HG03439 (cell line): ENCODE results near the gene BRCA2.
A peak's percentile ranks its signal among the peaks of the same experiment; 100 is the strongest.

ENCODE experiments used
- ATAC-seq: cut with Tn5 transposase; IDR thresholded peaks from one replicate; pipeline ENCODE4 v1.9.1; 2021; ENCODE audit warnings: mild to moderate bottlenecking, moderate library complexity; ENCODE audit not compliant: unreplicated experiment

BRCA2 gene

DNA sequence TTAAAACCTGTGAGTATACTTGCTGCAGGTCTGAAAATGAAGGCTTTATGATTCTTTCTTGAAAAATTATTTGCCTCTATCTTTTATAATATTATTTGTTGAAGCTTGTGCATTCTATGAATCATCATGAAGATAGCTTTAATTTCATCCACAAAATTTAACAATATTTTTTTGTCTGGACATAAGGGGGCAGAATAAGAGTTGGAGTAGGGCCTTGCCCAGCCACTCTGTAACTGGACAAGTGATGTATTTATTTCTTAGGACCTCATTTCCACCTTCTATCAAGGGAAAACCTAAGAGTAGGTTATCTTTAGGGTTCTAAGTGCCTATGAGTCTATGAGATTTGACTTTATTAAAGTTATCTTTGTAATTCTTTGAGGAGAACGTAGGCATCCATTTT lies 62.7 kb downstream of the BRCA2 start:
- no peak for ATAC-seq

DNA sequence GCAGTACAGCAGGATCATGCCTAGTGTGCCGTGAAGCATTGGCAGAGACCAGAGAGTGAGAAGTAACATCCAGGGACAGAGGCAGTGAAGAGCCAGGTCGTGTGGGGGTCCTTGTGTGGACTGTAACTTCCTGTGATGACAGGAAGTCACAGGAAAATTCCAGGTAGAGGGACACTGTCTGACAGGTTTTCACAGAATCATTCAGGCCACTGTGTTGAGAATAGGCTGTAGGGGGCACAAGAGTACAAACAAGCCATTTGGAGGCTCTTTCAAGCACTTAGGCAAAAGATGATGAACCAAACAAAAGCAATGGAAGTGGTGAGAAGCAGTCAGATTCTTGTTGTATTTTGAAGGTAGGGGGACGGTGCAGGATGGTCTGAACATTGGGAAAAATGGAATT lies 66.2 kb downstream of the BRCA2 start:
- no peak for ATAC-seq

DNA sequence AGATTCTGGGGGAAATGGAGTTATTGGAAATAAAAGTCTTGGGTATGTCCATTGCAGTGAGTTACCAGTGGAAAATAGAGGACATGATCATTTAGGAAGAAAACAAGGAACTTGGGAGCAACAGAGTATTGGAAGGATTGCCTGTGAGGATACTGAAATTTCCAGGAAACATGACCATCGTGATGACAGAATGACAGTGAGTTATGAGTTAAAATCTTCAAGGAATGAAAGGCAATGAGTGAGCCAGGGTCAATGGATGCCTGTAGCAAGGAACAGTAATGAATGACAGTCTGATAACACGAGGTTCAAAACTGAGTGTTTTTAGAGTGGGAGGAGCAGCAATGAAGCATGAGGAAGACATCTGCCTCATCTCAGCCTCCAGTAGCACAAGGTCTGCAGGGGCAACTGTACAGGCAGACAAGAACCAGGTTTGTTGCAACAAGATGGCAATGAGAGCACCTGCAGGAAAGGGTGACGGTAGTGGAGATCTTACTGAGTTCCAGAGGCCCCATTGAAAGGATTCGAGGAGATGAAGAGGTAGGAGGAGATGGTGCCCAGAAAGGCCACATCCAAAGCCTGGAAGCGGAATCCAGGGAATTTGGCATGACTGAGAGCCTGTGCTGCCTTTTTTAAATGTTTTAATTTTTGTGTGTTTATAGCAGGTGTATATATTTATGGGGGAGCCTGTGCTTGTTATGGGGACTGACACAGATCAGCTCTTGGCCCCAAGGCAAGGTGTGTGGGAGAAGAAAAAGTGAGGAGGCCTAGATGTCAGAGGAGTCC lies 68.7 kb downstream of the BRCA2 start:
- ATAC-seq = no peak

GRCh38 chr13:32384702-32385101 lies 69.4 kb downstream of the BRCA2 start:
- no peak for ATAC-seq

- no peak for ATAC-seq
Measured at GRCh38 chr13:32385410-32385809, 70.1 kb downstream of the BRCA2 start.

- no peak for ATAC-seq
Measured at GRCh38 chr13:32390048-32390447, 74.7 kb downstream of the BRCA2 start.

GRCh38 chr13:32390484-32390883 lies 75.2 kb downstream of the BRCA2 start:
- ATAC-seq = no peak

GRCh38 chr13:32391101-32391619 lies 75.9 kb downstream of the BRCA2 start:
- no peak for ATAC-seq

- ATAC-seq = no peak
Measured at GRCh38 chr13:32403108-32403507, 87.8 kb downstream of the BRCA2 start.

- peak; percentile 80 for ATAC-seq
Measured at GRCh38 chr13:32407854-32408253, 92.5 kb downstream of the BRCA2 start.

GRCh38 chr13:32408296-32409000 lies 93.1 kb downstream of the BRCA2 start:
- peak; percentile 9 for ATAC-seq

- ATAC-seq = no peak
Measured at GRCh38 chr13:32409001-32409313, 93.6 kb downstream of the BRCA2 start.

GRCh38 chr13:32409561-32410421 lies 94.5 kb downstream of the BRCA2 start:
- no peak for ATAC-seq

GRCh38 chr13:32413284-32413683 lies 98.0 kb downstream of the BRCA2 start:
- no peak for ATAC-seq

DNA sequence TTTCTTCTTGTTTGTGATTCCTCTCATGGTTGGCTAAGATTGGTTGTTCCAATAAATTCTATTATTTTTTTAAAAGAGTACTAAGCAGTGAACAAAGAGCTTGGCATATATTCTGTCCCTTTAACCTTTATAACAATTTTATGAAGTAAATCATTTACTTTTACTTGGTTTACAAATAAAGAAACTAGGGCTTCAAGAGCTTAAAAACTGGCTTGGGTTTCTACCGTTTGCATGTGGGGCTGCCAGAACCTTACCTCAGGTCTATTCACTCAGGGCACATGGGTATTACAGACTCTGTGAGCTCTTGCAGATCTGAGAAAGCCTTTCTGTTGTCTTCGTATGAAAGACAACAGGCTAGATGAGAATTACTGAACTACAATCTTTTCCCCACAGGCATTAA lies 99.3 kb downstream of the BRCA2 start:
- no peak for ATAC-seq

- no peak for ATAC-seq
Measured at GRCh38 chr13:32415019-32415418, 99.7 kb downstream of the BRCA2 start.

DNA sequence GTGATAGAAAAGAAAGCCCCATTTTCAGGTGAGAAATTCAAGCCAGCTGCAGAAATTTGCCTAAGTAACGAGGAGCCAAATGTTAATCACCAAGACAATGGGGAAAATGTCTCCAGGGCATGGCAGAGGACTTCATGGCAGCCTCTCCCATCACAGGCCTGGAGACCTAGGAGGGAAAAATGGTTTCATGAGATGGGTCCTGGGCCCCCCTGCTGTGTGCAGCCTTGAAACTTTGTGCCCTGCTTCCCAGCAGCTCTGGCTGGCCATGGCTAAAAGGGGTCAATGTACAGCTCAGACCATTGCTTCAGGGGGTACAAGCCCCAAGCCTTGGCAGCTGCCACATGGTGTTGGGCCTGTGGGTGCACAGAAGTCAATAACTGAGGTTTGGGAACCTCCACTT lies 102.7 kb downstream of the BRCA2 start:
- no peak for ATAC-seq

- no peak for ATAC-seq
Measured at GRCh38 chr13:32419862-32420261, 104.6 kb downstream of the BRCA2 start.

DNA sequence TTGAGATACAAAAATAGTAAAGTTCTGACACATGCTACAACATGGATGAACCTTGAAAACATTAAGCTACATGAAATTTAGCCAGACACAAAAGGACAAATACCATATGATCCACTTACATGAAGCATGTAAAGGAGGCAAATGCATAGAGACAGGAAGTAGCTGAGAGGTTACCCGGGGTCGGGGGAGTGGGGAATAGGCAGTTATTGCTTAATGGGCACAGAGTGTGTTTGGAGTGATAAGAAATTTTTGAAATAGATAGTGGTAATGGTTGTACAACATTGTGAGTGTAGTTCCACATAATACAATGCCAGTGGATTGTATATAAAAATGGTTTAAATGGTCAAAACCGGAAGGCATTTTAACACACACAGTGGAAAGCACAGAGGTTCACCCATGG lies 108.3 kb downstream of the BRCA2 start:
- ATAC-seq = no peak

GRCh38 chr13:32425158-32425557 lies 109.8 kb downstream of the BRCA2 start:
- no peak for ATAC-seq

GRCh38 chr13:32426191-32426989 lies 111.1 kb downstream of the BRCA2 start:
- ATAC-seq = peak; percentile 32
